ENCODE data around the gene SYT12. TPM values are rescaled to one million over a fixed set of nuclear protein-coding genes. Genes with fewer than 3 reads are reported as not detected.

Gene SYT12
- total and polyA plus RNA-seq, 2 donors (not counting 3 experiments of a cell fraction or from before 2014, with no cell fraction given): not detected

- FAIRE-seq: no peak
- Histone ChIP-seq H4K20me1 (replicated peaks; ENCODE audit: control insufficient read depth, extremely low read depth, insufficient read depth, low read length) (no peaks in the 10 kb centered on the region), H3K4me3 (replicated peaks in 1 of 3; ENCODE audit: insufficient read depth in 1 of 3, low read depth in 1 of 3, low read length in 3 of 3) (no peak overlapping the region), H3K36me3 (ENCODE audit: control insufficient read depth in 2 of 2, extremely low read depth in 1 of 2, insufficient read depth in 2 of 2, low read length in 2 of 2) (no peaks in the 10 kb centered on the region), H2AFZ (ENCODE audit: low read depth, low read length) (no peak overlapping the region), H3K9me1 (replicated peaks; ENCODE audit: control insufficient read depth, extremely low read depth, insufficient read depth, low read length) (no peaks in the 10 kb centered on the region), H3K4me1 (ENCODE audit: control insufficient read depth, extremely low read depth, insufficient read depth, low read length) (peaks cover 20% of the 10 kb centered on the region), H3K9me3 (replicated peaks; ENCODE audit: control insufficient read depth, insufficient read depth, low read length) (no peaks in the 10 kb centered on the region), H3K79me2 (ENCODE audit: control insufficient read depth, insufficient read depth, low read length) (no peaks in the 10 kb centered on the region), H3K9ac (replicated peaks; ENCODE audit: extremely low read depth, insufficient read depth, low read length) (no peak overlapping the region), H3K27ac (ENCODE audit: insufficient read depth, low read depth, low read length) (no peak overlapping the region), H3K4me2 (ENCODE audit: insufficient read depth, low read length) (no peak overlapping the region), H3K27me3 (ENCODE audit: control insufficient read depth in 2 of 2, insufficient read depth in 2 of 2, low read length in 2 of 2) (peaks cover 0 to 3% of the 10 kb centered on the region in 2 experiments)
- dilution Hi-C loops (cut with MboI; ENCODE audit: extremely low pct_ligation_motif_present, low sequenced_read_pairs): no loop called here
- no peak for DNase-seq (ENCODE audit: low read depth, low spot score)
- ChIA-PET CTCF (interaction anchor here (0.9 to 7.5 kb wide), 9 partner anchors 7 to 331 kb away, joined by 3 to 129 read pairs (median 4); partner anchors contain the start of gene PC), POLR2A (no interaction called here)
- TF ChIP-seq POLR2AphosphoS5 (IDR thresholded peaks at IDR 0.05; ENCODE audit: insufficient read depth, low read depth, low read length) (no peak), EZH2 (IDR thresholded peaks at IDR 0.05; ENCODE audit: borderline replicate concordance, low read depth, low read length, severe bottlenecking) (no peak), GATA2 (IDR thresholded peaks at IDR 0.05; ENCODE audit: insufficient read depth, insufficient read length, low read depth, low read length) (no peak), JUN (IDR thresholded peaks at IDR 0.05; ENCODE audit: borderline replicate concordance, insufficient read depth, insufficient read length, low read depth) (no peak), CTCF (IDR thresholded peaks at IDR 0.05; ENCODE audit: extremely low read depth in 1 of 2, insufficient read depth in 1 of 2, low read depth in 1 of 2, low read length in 2 of 2) (no peak), POLR2A (IDR thresholded peaks at IDR 0.05; ENCODE audit: low read depth, low read length) (no peak), MYC (IDR thresholded peaks at IDR 0.05; ENCODE audit: low read depth, low read length) (no peak)
- intact Hi-C loops (cut with micrococcal nuclease): no loop called here
- BruUV-seq (replicated peaks): no TSS peak
Measured at GRCh38 chr11:67051180-67051893, 28.4 kb downstream of the SYT12 start.
